K562 (cell line): Measurements from ENCODE around the gene MIEF2. TPM values are rescaled to one million over a fixed set of nuclear protein-coding genes. Genes with fewer than 3 reads are reported as not detected.
A peak's percentile ranks its signal among the peaks of the same experiment; 100 is the strongest.

Experiments
- ATAC-seq: fragments of 200-7000 bp; cut with Tn5 transposase; 3 replicates; pipeline ENCODE4 v1.9.1; 2020; ENCODE audit warnings: moderate library complexity
- BruUV-seq: library from RNA; stranded (reverse); fragments of 400-500 nt; replicated peaks from 2 replicates; lab custom pipeline; 2021; lab: Mats Ljungman, UMichigan
- CTCF ChIA-PET: fragments of 300-600 bp; formaldehyde crosslinking; extraction: SDS; loops from one replicate; lab custom pipeline; 2021; ENCODE audit warnings: low intra/inter-chr PET ratio; lab: Yijun Ruan, JAX
- POLR2A ChIA-PET: fragments of 300-600, 350-650 bp; sonication (Branson Sonifier 250); formaldehyde crosslinking; extraction: SDS; loops from one replicate; lab custom pipeline; 2021; ENCODE audit warnings: antibody characterized with exemption, inconsistent platforms; lab: Yijun Ruan, JAX
- DNase-seq, 4 experiments: peaks; one replicate each; pipeline versions ENCODE4 v3.0.0 to v3.0.0-alpha.2; 2011 to 2018; ENCODE audit warnings: low spot score in 3 of 4, mixed read lengths in 3 of 4; ENCODE audit errors: extremely low read depth in 1 of 4
- FAIRE-seq: peaks from 2 replicates; lab custom pipeline; 2011; peaks lifted over from hg19 to GRCh38; lab: Jason Lieb, UNC
- H2AFZ ChIP-seq: 2 replicates; pipeline ENCODE4 v1.6.0; 2011; ENCODE audit warnings: low read depth, low read length, control low read depth, inconsistent platforms
- H3K27ac ChIP-seq: fragments of 200-600 bp; 3 replicates; pipeline ENCODE4 v1.8.0; 2011; ENCODE audit warnings: low read depth, mild to moderate bottlenecking, control low read depth, inconsistent platforms, low read length, moderate library complexity, mixed read lengths; ENCODE audit errors: extremely low read depth
- H3K27me3 ChIP-seq, 2 experiments: fragments of 300-600 bp in 1 of 2; 2 replicates in 1 of 2; 3 replicates in 1 of 2; pipeline versions ENCODE4 v1.6.0 to v1.8.0; 2011; ENCODE audit warnings: inconsistent platforms in 2 of 2, low read length in 2 of 2, mild to moderate bottlenecking in 1 of 2, mixed read lengths in 1 of 2, moderate library complexity in 1 of 2; ENCODE audit not compliant: control insufficient read depth in 2 of 2, insufficient read depth in 2 of 2
- H3K36me3 ChIP-seq: fragments of 300-600 bp; 3 replicates; pipeline ENCODE4 v1.8.0; 2011; ENCODE audit warnings: mild to moderate bottlenecking, low read length, inconsistent platforms; ENCODE audit not compliant: control insufficient read depth, insufficient read depth
- H3K4me1 ChIP-seq, 2 experiments: fragments of 200-600 bp in 1 of 2; replicated peaks in 1 of 2; 2 replicates in 1 of 2; 3 replicates in 1 of 2; pipeline versions ENCODE4 v1.5.1 to v1.8.0; 2011; ENCODE audit warnings: inconsistent platforms in 2 of 2, low read length in 2 of 2, mild to moderate bottlenecking in 1 of 2, mixed read lengths in 1 of 2, moderate library complexity in 1 of 2; ENCODE audit not compliant: control insufficient read depth in 2 of 2, insufficient read depth in 2 of 2
- H3K4me2 ChIP-seq: 2 replicates; pipeline ENCODE4 v1.6.1; 2011; ENCODE audit warnings: low read length, control low read depth, inconsistent platforms, mixed read lengths; ENCODE audit not compliant: insufficient read depth
- H3K4me3 ChIP-seq: fragments of 200-600 bp; sonication (generic), shearing (Covaris generic); 2 replicates; pipeline ENCODE4 v1.5.1; 2016; ENCODE audit warnings: control low read depth, inconsistent platforms
- H3K79me2 ChIP-seq: fragments of 200-600 bp; 3 replicates; pipeline ENCODE4 v1.8.0; 2011; ENCODE audit warnings: low read length, inconsistent platforms; ENCODE audit not compliant: control insufficient read depth, insufficient read depth
- H3K9ac ChIP-seq, 2 experiments: 2 replicates each; pipeline versions ENCODE4 v1.6.0 to v1.6.1; 2011; ENCODE audit warnings: low read depth in 2 of 2, low read length in 2 of 2, control low read depth in 1 of 2, inconsistent platforms in 1 of 2, mild to moderate bottlenecking in 1 of 2, mixed read lengths in 1 of 2; ENCODE audit not compliant: insufficient read depth in 1 of 2
- H3K9me1 ChIP-seq: one replicate; pipeline ENCODE4 v1.6.0; 2011; ENCODE audit warnings: inconsistent platforms, mild to moderate bottlenecking, low read length, moderate library complexity; ENCODE audit not compliant: control insufficient read depth, insufficient read depth
- H3K9me3 ChIP-seq: replicated peaks from 2 replicates; pipeline ENCODE4 v1.5.1; 2011; ENCODE audit warnings: low read depth, low read length, inconsistent platforms; ENCODE audit not compliant: control insufficient read depth, insufficient read depth
- H4K20me1 ChIP-seq: replicated peaks from 2 replicates; pipeline ENCODE4 v1.6.1; 2011; ENCODE audit warnings: low read length, inconsistent platforms, mixed read lengths; ENCODE audit not compliant: control insufficient read depth, insufficient read depth
- ATF7 ChIP-seq: fragments of 450-650 bp; IDR thresholded peaks from 2 replicates; pipeline ENCODE4 v1.7.1; 2014; ENCODE audit warnings: mild to moderate bottlenecking, moderate library complexity
- BACH1 ChIP-seq: fragments of 200-800 bp; sonication (Bioruptor generic); IDR thresholded peaks from 2 replicates; pipeline ENCODE4 v1.6.1; 2016; ENCODE audit warnings: missing genetic modification characterization, missing compliant biosample characterization
- PTBP1 ChIP-seq: fragments of 200-400 bp; formaldehyde crosslinking; IDR thresholded peaks from 2 replicates; pipeline ENCODE4 v1.6.1; 2017; ENCODE audit warnings: low read depth, low read length
- RBFOX2 ChIP-seq: fragments of 200-400 bp; formaldehyde crosslinking; IDR thresholded peaks from 2 replicates; pipeline ENCODE4 v1.6.1; 2017; ENCODE audit warnings: low read depth, mild to moderate bottlenecking, low read length, moderate library complexity
- WGBS: fragments of 100-300 bp; shearing (Covaris generic); methylation state at CpG from one replicate; pipeline ENCODE4 v1.1.6; 2016; ENCODE audit warnings: low coverage, mixed read lengths; ENCODE audit not compliant: insufficient coverage; ENCODE audit errors: missing lambda C conversion rate; 5-methylcytosine and 5-hydroxymethylcytosine counted together
- in situ Hi-C: fragments of 300-500 bp; cut with MboI; formaldehyde crosslinking; loops from 4 replicates; pipeline ENCODE4 v1.15.0; 2018; ENCODE audit warnings: inconsistent platforms, mixed read lengths
- intact Hi-C: fragments of 100-400 bp; cut with micrococcal nuclease; formaldehyde crosslinking; loops from 2 replicates; pipeline ENCODE4 v1.14.2; 2022
- polyA plus RNA-seq, 8 experiments: library from polyadenylated mRNA; depleted of rRNA in 4 of 8; stranded (reverse) in 5 of 8; unstranded in 3 of 8; fragments of >200 nt; fragmentation: Nextera tagmentation in 2 of 8; fragmentation: Illumina TruSeq in 1 of 8; extraction: Ambion mirVana in 2 of 8; extraction: Trizol in 1 of 8; gene quantifications; 2 replicates each; pipeline versions ENCODE4 v1.2.1 to v1.2.3, GENCODE V29; 2011 to 2014; ENCODE audit warnings: inconsistent platforms in 1 of 8, missing spikeins in 1 of 8
- total RNA-seq, 7 experiments: library from RNA; depleted of rRNA in 6 of 7; stranded (reverse); fragments of >200 nt in 6 of 7; fragmentation: Illumina TruSeq in 2 of 7; extraction: Trizol in 2 of 7; gene quantifications; 2 replicates each; pipeline versions ENCODE4 v1.2.1 to v1.2.3, GENCODE V29; 2011 to 2021; ENCODE audit warnings: low replicate concordance in 1 of 7

The MIEF2 gene
- total and polyA plus RNA-seq, 9 of the 15 experiments (the other 6 are each of a cell fraction or from before 2014, with no cell fraction given) = 0.10 to 8.2 (median 2.4) TPM

- Histone ChIP-seq H3K4me3 (no peak overlapping the region), H3K4me2 (no peak overlapping the region), H3K9me3 (no peaks in the 10 kb centered on the region), H2AFZ (no peak overlapping the region), H3K9ac (peak overlapping the region in 1 of 2 experiments; percentile 64; a peak in 2 of 4 replicates), H3K27me3 (no peaks in the 10 kb centered on the region), H3K36me3 (no peaks in the 10 kb centered on the region), H3K27ac (no peak overlapping the region), H3K4me1 (peaks cover 4 to 38% of the 10 kb centered on the region in 2 experiments; a peak in 3 of 5 replicates), H3K79me2 (peaks cover 8% of the 10 kb centered on the region; the same call in 2 of the 3 replicates), H4K20me1 (no peaks in the 10 kb centered on the region), H3K9me1 (no peaks in the 10 kb centered on the region)
- FAIRE-seq (no peak), DNase-seq (no peak), ATAC-seq (no peak)
- in situ Hi-C loops = no loop called here
- WGBS = 78% methylated on average over 4 of the region's 5 CpGs
- TF ChIP-seq RBFOX2 (peak; percentile 0; the same call in 1 of the 2 replicates), BACH1 (tag) (no peak)
- ChIA-PET POLR2A (interaction anchor here (1.3 kb wide), 1 partner anchor 9 kb away, joined by 3 read pairs; no protein-coding TSS in a partner anchor), CTCF (no interaction called here)
- no TSS peak for BruUV-seq
- intact Hi-C loops = no loop called here
Observed at GRCh38 chr17:18227635-18228034, 32.8 kb upstream of the MIEF2 start.

GRCh38 chr17:18228176-18228682 is 32.2 kb upstream of the MIEF2 start:
- WGBS = 57% methylated on average over 10 of the region's 10 CpGs
- Histone ChIP-seq H3K27me3 (no peaks in the 10 kb centered on the region), H3K4me3 (no peak overlapping the region), H3K9me1 (no peaks in the 10 kb centered on the region), H3K9me3 (no peaks in the 10 kb centered on the region), H3K4me2 (no peak overlapping the region), H4K20me1 (no peaks in the 10 kb centered on the region), H3K4me1 (peaks cover 4 to 38% of the 10 kb centered on the region in 2 experiments; a peak in 3 of 5 replicates), H3K79me2 (peaks cover 8% of the 10 kb centered on the region; the same call in 2 of the 3 replicates), H3K9ac (no peak overlapping the region; a peak in 1 of 4 replicates), H3K36me3 (no peaks in the 10 kb centered on the region), H3K27ac (no peak overlapping the region), H2AFZ (no peak overlapping the region)
- TF ChIP-seq PTBP1 (0 out of 2 replicates have a peak, but pooled peaks have one; percentile 59), ATF7 (no peak)
- FAIRE-seq (no peak), DNase-seq (no peak), ATAC-seq (no peak)
- ChIA-PET CTCF (no interaction called here), POLR2A (interaction anchor here (1.3 kb wide), 1 partner anchor 8 kb away, joined by 3 read pairs; no protein-coding TSS in a partner anchor)
- BruUV-seq = no TSS peak
- intact Hi-C loops (no loop called here), in situ Hi-C loops (no loop called here)
